Ovary (tissue), 3 donors: ENCODE results near the gene FLNB.

Experiments used
- POLR2A ChIP-seq: fragments of 450-650 bp; IDR thresholded peaks from one replicate; pipeline ENCODE4 v1.6.1; 2017; ENCODE audit warnings: antibody characterized with exemption, mild to moderate bottlenecking, moderate library complexity
- TF ChIP-seq, protein P1 (sequence below), 3 donors: fragments of 450-650 bp in 2 of 3; fragments of 200-600 bp in 1 of 3; IDR thresholded peaks; one replicate each; pipeline versions ENCODE4 v1.5.1 to v1.8.0; 2016 to 2022; ENCODE audit warnings: antibody characterized with exemption in 3 of 3, mild to moderate bottlenecking in 1 of 3
- donor health status: DM: no; HTN: no; CAD: no.

DNA sequence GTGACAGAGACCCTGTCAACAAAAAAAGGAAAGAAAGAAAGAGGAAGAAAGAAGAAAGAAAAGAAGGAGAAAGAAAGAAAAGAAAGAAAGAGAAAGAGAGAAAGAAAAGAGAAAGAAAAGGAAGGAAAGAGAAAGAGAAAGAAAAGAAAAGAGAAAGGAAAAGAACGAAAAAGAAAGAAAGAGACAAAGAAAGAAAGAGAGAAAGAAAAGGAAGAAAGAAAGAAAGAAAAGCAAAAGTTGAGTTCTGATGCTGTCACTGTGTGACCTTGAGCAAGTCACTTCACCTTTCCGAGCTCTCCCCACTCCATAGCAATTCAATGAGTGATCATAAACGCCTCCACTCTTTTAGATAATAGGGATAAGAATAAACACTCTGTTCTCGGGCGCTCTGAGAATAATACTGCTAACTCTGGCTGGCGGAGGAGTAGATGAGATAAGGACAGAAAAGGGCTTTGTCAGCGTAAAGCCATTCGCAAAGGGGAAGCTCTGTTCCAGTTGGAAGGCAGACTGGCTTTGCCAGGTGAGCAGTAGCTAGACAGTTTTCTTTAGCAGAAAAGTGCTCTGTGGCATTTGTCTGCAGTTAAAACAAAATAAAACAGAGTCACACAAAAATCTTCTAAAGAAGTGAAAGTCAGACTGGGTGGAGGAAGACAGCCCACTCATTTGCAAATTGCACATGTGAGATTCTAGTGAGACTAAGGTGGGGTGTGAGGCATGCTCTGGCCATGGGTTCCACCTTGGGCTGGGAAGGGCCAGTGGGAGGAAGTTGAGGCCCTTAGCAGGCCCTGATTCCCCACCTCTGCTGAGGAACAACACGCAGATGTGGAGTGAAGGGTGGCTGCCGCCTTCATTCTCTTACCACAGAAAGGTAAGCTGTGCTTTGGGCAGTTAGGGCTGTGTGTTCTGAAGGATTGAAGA lies 9.6 kb upstream of the FLNB start:
- TF ChIP-seq, protein P1, sequence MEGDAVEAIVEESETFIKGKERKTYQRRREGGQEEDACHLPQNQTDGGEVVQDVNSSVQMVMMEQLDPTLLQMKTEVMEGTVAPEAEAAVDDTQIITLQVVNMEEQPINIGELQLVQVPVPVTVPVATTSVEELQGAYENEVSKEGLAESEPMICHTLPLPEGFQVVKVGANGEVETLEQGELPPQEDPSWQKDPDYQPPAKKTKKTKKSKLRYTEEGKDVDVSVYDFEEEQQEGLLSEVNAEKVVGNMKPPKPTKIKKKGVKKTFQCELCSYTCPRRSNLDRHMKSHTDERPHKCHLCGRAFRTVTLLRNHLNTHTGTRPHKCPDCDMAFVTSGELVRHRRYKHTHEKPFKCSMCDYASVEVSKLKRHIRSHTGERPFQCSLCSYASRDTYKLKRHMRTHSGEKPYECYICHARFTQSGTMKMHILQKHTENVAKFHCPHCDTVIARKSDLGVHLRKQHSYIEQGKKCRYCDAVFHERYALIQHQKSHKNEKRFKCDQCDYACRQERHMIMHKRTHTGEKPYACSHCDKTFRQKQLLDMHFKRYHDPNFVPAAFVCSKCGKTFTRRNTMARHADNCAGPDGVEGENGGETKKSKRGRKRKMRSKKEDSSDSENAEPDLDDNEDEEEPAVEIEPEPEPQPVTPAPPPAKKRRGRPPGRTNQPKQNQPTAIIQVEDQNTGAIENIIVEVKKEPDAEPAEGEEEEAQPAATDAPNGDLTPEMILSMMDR (IDR thresholded peaks at IDR 0.05) = no peak
- no peak for TF ChIP-seq POLR2A
